Measurements from ENCODE around the gene SLC24A1. TPM values are rescaled to one million over a fixed set of nuclear protein-coding genes. Genes with fewer than 3 reads are reported as not detected.

SLC24A1 gene
- total and polyA plus RNA-seq, 12 donors: 1.2 to 5.3 (median 2.0) TPM

GRCh38 chr15:65651042-65651322 is 29.2 kb downstream of the SLC24A1 start:
- 96 to 97% methylated on average over 1 of the region's 1 CpG for WGBS, 2 donors
- intact Hi-C loops (cut with DNase I): no loop called here
- Histone ChIP-seq H3K27ac (no peak overlapping the region), H3K36me3 (peaks cover 0 to 53% (median 0%) of the 10 kb centered on the region in 9 donors), H3K9me3 (no peaks in the 10 kb centered on the region), H3K27me3 (no peaks in the 10 kb centered on the region), H3K4me1 (peaks cover 0 to 6% (median 0%) of the 10 kb centered on the region in 9 donors), H3K4me3 (no peak overlapping the region)
- no peak for TF ChIP-seq CTCF (IDR thresholded peaks at IDR 0.05)
- DNase-seq (no peak), ATAC-seq (no peak)

- 79 to 80% methylated on average over 11 of the region's 11 CpGs for WGBS, 2 donors
- Histone ChIP-seq H3K9me3 (no peaks in the 10 kb centered on the region), H3K27ac (no peak overlapping the region), H3K27me3 (no peaks in the 10 kb centered on the region), H3K36me3 (peaks cover 0 to 64% (median 0%) of the 10 kb centered on the region in 9 donors), H3K4me3 (no peak overlapping the region), H3K4me1 (peaks cover 0 to 6% (median 0%) of the 10 kb centered on the region in 9 donors)
- DNase-seq (no peak), ATAC-seq (peak in 1 of 8 donors; percentile 24)
- intact Hi-C loops (cut with DNase I): no loop called here
- TF ChIP-seq CTCF (IDR thresholded peaks at IDR 0.05): no peak
Measured at GRCh38 chr15:65651831-65652749, 30.4 kb downstream of the SLC24A1 start.

- no peak for TF ChIP-seq CTCF (IDR thresholded peaks at IDR 0.05)
- Histone ChIP-seq H3K4me1 (peaks cover 0 to 6% (median 0%) of the 10 kb centered on the region in 9 donors), H3K9me3 (no peaks in the 10 kb centered on the region), H3K4me3 (no peak overlapping the region), H3K36me3 (peaks cover 0 to 77% (median 0%) of the 10 kb centered on the region in 9 donors), H3K27ac (no peak overlapping the region), H3K27me3 (no peaks in the 10 kb centered on the region)
- DNase-seq: no peak
- intact Hi-C loops (cut with DNase I): no loop called here
- ATAC-seq: no peak
Measured at GRCh38 chr15:65653341-65653740, 31.6 kb downstream of the SLC24A1 start.

- Histone ChIP-seq H3K27ac (no peak overlapping the region), H3K4me1 (peaks cover 0 to 6% (median 0%) of the 10 kb centered on the region in 9 donors), H3K36me3 (peaks cover 0 to 83% (median 0%) of the 10 kb centered on the region in 9 donors), H3K4me3 (no peak overlapping the region), H3K9me3 (no peaks in the 10 kb centered on the region), H3K27me3 (no peaks in the 10 kb centered on the region)
- intact Hi-C loops (cut with DNase I): no loop called here
- ATAC-seq: no peak
- WGBS, 2 donors: 92 to 93% methylated on average over 5 of the region's 5 CpGs
- DNase-seq: no peak
- TF ChIP-seq CTCF (IDR thresholded peaks at IDR 0.05): no peak
Measured at GRCh38 chr15:65653801-65654521, 32.2 kb downstream of the SLC24A1 start.

All from heart right ventricle (tissue), 16 donors.